Stimulated activated CD4-positive, alpha-beta T cell treated with anti-CD3 and anti-CD28 coated beads, Interleukin-4, amount 100 ng/mL, for 24 hours (primary cell): ENCODE data around the gene PDCD2L.
"Not testable (repeated sequence)": the region's sequence is repeated elsewhere in the genome, so short reads cannot be mapped to it uniquely, and the experiment has no call there.

ENCODE experiments used
- DNase-seq: peaks from one replicate; pipeline ENCODE4 v3.0.0-alpha.2; 2020

Gene PDCD2L, protein sequence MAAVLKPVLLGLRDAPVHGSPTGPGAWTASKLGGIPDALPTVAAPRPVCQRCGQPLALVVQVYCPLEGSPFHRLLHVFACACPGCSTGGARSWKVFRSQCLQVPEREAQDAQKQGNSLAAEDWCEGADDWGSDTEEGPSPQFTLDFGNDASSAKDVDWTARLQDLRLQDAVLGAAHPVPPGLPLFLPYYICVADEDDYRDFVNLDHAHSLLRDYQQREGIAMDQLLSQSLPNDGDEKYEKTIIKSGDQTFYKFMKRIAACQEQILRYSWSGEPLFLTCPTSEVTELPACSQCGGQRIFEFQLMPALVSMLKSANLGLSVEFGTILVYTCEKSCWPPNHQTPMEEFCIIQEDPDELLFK

DNA sequence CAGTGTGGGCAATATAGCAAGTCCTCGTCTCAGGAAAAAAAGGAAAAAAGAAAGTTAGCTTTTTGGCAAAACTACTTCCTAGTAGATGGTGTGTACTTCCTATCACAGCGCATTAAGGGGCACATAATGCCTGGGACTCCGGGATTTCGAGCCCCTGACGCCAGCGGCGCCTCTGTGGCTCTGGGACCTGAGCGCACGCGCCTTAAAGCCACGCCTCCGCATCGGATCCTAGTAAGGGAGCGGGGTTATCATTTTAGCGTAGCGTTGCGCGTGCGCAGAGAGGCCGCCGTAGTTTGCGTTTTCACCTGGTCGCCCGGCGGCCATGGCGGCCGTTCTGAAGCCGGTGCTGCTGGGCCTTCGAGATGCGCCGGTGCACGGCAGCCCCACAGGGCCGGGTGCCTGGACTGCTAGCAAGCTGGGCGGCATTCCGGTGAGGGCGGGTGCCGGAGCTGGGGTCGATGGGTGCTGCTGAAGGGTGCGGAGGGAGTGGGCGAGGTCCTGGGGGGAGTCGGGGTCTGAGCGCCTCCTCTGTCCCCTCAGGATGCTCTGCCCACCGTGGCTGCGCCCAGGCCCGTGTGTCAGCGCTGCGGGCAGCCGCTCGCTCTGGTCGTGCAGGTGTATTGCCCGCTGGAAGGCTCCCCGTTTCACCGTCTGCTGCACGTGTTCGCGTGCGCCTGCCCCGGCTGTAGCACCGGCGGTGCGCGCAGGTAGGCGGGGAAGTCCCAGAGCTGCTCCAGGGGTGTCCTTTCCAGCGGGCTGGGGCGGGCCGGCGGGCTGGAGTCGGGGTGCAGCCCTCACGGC lies at the start of gene PDCD2L:
Gene PDCD2L (plus strand): TSS at position 291 of the 801 bp plus-strand sequence. CDS start 32 bp downstream, at position 323.
- DNase-seq, result peak; percentile 95

DNA sequence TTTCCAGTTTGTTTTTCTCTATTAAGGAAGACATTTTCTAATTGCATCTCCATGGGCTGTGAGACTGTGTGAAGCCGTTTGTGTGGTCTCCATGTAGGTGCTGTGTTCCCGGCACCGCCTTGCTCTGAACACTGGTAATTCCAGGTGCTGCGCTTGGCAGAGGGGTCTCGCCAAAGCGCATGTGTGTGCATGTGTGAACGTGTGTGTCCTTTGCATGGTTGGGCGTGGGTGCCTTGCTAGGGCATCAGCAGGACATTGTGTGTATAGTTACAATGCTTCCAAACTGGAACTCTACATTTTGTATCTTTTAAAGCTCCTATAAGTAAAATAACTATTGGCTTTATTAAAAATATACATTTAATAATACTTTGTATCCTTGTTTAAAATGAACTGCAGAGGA lies 49.0 kb upstream of the PDCD2L start:
- DNase-seq, result no peak

DNA sequence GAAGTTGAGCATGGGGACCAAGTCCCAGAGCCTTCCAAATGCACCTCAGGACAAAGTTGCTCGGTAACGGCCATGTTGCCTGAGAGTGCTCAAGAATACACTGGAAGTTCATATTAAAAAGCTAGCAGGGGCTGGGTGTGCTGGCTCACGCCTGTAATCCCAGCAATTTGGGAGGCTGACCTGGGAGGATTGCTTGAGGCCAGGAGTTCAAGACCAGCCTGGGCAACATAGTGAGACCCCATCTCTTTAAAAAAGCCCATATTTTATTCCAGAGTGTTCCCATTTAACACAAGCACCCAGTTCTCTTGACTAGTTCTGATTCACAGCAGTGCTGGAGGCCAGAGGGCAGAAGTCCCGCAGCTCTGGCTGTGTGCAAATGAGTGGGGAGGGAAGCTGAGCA lies 47.3 kb upstream of the PDCD2L start:
- DNase-seq, result no peak

DNA sequence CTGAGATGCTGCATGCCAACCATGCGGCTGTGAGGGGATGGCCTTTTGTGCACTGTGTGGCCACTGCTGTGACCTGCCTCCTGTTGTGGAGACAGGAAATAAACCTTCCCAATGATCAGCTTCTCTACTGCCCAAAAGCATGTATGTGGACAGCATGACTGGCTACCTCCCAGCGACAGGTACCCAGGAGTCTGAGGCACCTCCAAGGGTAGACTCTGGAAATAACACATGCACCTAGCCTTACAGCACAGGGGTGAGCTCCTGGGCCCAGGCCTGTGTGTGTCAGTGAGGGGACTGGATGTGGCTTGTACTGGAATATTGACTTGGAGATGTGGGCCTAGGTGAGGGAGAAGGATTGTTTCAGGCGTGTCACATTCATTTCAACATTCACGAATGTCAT lies 46.8 kb upstream of the PDCD2L start:
- DNase-seq, result no peak

DNA sequence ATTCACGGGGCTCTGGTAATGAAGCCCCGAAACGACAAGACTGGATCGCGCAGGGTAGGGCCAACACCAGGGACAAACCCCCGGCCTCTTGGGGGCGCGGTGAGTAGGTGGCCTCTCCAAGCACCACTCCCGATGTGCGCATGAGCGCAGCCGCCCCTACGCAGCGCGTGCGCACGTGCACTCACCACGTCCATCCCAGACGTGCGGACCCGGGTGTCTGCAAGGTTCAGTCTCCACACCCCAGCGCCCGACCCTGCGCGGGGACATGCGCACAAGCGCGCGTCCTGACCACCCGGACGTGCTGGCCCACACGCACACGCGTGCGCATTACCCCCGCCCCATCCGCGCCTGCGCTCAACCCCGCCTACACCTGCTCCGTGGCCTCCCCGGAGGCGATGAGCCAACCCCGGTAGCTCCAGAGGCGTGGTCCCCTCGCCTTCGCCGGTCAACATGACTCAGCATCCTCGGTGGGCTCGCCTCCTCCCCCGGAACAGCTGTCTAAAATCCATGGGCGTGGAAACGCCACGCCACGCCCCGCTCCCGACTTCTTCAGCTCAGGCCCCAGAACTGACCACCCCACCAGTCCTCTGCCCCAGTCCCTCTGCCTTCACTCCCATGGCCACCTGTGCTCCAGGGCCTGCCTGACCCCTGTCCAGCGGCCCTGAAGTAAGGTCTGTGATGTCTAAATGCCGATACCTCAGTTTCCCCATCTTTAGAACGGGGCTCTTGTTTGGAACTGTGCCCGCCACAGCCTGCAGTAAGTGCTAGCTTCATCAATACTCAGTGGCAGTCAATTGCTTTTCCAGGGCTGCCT lies 44.9 kb upstream of the PDCD2L start:
- peak; percentile 97 for DNase-seq

DNA sequence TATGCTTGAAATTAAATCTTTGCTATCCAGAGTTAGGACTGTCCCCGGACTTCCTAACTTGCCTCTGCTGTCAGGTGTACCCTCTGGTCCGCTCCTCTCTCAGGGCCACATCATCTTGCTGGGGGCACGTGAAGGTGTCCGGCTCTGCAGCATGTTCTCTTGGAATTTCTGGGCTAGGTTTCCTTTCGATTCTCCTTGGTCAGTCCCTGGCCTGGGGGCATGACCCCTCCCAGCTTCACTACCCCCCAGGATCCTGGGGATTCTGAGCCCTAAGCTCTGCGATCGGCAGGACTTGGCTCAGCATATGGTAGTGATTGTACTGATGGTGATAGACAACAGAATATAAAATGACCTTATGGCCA lies 44.3 kb upstream of the PDCD2L start:
- DNase-seq, result no peak

DNA sequence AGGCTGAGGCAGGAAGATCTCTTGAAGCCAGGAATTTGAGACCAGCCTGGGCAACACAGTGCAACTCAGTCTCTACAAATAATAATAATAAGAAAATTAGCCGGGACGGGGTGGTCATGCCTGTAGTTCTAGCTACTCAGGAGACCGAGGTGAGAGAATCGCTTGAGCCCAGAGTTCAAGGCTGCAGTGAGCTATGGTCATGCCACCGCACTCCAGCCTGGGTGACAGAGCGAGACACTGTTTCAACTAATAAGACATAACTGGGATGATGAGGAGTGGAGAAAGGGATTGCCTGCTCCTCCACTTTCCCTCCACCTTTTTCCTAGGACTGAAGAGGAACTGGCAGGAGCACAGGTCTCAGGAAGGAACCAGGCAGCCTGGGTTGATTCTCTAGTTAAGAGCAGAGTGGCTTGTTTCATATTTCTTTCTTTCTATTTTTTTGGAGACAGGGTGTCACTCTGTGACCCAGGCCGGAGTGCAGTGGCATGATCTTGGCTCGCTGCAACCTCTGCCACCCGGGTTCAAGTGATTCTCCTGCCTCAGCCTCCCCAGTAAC lies 43.8 kb upstream of the PDCD2L start:
- no peak for DNase-seq

DNA sequence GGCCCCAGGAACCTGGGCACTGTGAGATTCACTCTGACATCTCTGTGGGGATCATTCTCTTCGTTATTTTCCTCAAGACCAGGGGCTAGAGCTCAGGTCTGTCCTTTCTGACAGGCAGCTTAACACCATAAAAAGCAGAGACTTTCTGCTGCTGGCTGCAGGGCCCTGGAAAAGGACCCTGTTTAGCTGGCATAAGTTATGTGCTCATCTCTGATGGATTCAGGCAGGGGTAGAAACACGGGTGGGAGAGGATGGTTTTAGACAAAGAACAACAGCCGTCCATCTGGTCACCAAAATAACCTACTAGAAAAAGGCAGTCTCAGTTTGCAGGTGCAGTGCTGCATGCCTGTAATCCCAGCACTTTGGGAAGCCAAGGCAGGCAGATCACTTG lies 41.5 kb upstream of the PDCD2L start:
- DNase-seq, result no peak

DNA sequence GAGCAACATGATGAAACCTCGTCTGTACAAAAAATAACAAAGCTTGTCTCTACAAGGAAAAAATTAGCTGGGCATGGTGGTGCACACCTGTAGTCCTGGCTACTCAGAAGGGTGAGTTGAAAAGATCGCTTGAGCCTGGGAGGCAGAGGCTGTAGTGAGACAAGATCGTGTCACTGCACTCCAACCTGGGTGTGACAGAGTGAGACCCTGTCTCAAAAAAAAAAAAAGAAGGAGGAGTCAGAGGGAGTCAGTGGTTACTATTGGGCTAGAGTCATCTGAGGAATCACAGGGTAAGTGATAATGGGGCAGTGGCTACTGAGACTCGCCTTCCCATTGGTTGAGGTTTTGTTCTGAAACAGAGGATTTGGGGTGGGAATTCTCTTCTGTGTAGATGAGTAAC lies 41.1 kb upstream of the PDCD2L start:
- no peak for DNase-seq

DNA sequence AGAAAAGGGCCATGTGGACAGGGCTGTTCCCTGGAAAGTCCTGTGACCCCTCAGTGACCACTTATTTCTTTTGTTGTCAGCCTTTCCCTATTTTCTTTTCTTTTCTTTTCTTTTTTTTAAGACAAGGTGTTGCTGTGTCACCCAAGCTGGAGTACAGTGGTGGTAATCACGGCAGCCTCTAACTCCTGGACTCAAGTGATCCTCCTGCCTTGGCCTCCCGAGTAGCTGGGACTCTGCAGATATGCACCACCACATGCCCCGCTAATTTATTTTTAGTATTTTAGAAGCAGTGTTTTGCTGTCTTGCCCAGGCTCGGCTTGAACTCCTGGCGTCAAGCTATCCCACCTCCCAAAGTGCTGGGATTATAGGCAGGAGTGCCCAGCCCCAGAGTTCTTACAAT lies 40.3 kb upstream of the PDCD2L start:
- no peak for DNase-seq

DNA sequence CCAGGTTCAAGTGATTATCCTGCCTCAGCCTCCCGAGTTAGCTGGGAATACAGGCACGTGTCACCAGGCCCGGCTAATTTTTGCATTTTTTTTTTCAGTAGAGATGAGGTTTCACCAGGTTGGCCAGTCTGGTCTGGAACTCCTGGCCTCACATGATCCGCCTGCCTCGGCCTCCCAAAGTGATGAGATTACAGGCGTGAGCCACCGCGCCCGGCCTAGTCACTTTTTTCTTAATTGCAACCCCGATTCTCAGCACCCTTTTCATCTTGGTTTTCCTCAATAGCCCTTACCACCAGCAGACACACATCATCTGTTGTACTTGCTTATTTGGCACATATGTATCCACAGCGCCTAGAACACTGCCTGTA lies 39.8 kb upstream of the PDCD2L start:
- DNase-seq, result no peak

DNA sequence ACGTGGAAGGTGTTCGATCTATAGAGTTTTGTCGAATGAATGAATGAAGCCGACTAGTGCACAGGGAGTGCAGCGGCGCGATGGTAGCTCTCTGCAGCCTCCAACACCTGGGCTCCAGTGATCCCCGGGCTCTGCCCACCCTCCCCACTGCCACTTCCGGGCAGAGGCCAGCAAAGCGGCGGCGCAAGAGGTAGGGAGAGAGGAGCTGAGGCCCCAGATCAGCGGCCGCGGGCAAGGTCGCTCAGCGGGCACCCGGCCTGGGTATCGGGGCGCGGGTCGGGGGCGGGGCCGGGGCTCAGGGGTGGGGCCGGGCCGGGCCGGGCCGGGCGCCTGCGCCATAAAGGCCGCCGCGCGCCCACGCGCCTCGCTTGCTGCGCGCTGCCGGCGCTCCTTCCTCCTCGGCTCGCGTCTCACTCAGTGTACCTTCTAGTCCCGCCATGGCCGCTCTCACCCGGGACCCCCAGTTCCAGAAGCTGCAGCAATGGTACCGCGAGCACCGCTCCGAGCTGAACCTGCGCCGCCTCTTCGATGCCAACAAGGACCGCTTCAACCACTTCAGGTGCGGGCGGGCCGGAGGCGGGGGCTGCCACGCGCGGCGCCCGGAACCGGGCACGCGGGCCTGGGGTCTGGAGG lies 39.3 kb upstream of the PDCD2L start, which contains the start of gene GPI:
Gene GPI (plus strand): TSS at position 367 of the 633 bp plus-strand sequence. CDS start 71 bp downstream, at position 438.
- DNase-seq, result peak; percentile 73

DNA sequence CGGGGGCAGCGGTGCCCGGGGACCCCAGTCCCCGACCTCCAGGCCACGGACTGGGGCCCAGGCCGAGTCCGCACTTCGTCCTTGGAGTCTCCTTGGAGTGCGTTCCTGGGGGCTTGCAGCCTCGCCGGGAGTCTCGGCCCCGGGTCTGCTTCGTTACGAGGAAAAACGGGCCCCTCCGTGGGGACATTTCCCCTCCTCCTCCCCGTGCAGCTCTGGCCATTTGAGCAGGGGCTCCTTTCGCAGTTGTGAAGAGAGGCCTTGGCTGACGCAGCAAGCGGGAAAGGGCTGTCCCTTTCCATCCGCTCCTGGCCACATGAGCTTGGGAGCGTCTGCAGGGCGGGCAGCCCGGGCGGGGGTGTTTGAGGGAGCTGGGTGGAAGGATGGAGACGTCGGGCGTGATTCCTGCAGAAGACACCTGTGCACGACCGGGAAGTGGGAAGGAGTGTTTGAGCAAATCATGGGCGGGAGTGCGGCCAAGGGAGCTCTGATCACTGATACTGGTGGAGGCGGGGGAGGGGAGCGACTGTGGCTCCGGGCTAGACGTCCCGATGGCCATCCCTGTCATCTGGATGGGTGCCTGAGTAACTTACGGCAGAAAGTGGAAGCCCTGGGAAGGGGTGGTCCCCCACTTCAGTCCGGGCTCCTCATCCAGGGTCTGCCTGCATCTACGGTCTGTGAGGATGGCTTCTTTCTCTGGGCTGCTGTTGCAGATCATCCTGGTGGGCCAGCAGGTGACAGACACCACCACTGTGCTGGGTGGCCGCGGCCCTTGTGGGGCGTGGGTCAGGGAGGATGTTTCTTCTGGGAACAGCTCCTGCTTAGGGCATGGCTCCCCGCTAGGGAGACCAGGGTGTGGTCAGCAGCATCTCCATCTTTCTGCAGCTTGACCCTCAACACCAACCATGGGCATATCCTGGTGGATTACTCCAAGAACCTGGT lies 38.5 kb upstream of the PDCD2L start:
- peak; percentile 11 for DNase-seq

DNA sequence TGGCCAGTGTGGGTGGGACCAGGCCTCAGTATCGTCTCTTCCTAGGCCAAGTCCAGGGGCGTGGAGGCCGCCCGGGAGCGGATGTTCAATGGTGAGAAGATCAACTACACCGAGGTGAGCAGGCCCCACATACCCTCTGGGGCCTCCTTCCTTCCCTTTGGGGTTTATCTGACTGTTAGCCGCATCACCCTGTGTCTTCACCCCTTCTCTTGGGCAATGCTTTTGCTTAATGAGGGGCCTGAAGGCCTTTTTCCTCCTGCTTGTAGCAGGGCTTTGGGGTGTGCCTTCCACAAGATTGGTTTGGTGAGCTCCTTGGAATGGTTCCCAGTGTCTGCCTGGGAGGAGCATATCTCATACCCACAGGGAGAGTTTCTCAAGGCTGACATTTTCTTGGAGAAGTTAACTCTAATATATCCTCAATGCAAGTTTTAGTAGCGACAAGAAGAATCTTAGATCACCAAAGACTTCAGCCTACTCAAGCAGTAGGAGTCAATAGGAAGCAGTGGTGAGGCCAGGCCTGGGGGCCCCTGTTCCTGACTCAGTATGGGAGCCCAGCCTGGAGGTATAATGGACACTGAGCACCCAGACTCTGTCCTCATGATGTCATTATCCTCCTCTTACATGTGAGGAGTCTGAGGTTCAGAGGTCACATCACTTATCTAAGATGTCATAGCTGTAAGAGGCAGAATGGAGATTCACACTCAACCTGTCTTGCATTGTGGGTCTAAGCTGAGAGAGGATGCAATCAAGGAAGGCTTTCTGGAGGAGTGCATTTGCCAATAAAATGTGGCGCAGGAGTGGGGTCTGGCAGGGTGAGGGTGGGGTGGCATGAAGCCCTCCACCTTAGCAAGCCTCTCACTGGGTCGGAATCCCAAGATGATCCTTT lies 37.2 kb upstream of the PDCD2L start:
- DNase-seq, result no peak

DNA sequence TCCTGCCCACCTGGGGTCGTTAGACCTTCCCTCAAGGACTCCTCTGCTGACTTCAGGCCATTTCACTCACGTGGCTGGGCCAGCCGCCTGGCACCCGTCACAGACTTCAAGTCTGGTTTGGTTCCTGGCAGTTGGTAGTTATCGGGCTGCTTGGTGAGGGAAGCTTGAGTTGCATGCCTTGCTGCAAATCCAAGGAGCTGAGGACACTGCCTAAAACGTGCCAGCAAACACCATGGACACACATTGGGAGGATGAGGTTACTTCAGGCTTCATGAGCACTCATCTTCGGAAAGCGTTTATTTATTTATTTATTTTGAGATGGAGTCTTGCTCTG lies 36.6 kb upstream of the PDCD2L start:
- no peak for DNase-seq

DNA sequence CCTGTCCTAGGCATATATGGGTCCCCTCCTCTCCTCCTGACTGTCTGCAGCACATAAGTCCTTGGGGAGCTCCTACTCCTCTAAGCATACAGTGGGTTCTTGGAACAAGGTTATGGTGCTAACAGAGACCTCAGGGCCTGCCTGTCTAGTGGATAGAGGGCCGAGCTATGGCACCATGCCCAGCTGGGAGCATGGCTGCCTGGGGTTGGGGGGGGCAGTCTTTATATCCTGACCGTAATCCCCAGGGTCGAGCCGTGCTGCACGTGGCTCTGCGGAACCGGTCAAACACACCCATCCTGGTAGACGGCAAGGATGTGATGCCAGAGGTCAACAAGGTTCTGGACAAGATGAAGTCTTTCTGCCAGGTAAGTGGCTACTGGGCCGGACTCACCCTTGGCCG lies 35.9 kb upstream of the PDCD2L start:
- DNase-seq, result no peak

DNA sequence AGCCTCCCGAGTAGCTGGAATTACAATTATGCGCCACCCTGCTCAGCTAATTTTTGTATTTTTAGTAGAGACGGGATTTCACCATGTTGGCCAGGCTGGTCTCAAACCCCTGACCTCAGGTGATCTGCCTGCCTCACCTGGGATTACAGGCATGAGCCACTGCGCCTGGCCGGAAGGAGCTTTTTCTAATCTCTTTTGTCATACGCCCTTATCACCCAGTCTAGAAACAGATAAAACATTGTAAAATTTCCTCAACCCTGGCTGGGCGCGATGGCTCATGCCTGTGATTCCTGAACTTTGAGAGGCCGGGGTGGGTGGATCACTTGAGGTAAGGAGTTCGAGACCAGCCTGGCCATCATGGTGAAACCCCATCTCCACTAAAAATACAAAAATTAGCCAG lies 35.0 kb upstream of the PDCD2L start:
- not testable (repeated sequence) for DNase-seq

DNA sequence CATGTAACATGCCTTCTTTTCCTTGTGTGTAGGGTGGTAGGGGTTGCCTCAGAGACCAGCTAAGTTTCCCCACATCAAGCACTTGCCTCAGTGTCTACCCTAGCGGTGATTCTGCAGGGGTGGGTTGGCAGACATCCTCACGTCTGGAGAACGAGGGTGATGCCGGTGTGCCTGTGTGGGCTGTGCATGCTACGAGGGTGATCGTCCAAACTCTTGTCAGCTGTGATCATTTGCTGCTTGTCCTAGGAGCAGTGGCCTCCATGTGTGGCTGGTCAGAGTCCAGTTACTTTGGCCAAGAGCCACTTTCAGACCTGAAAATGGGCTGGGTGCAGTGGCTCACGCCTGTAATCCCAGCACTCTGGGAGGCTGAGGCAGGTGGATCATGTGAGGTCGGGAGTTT lies 34.1 kb upstream of the PDCD2L start:
- no peak for DNase-seq

DNA sequence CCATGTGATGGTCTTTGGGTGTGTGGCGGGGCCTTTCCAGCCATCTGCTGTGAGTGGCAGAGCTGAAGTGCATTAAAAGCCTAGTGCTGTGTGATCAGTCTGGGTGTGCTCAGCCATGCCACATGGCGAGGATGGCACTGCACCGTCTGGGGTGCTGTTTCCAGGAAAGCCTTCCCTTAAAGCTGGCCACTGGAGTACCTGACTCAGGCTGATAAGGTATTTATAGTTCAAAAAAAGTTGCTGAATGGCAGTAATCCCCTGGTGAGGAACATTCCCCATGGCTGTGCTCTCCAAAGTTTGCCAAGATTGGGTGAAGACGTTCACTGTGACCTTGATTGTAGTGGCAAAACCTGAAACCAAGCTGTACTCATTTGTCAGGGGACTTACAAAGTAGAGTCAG lies 33.2 kb upstream of the PDCD2L start:
- no peak for DNase-seq

DNA sequence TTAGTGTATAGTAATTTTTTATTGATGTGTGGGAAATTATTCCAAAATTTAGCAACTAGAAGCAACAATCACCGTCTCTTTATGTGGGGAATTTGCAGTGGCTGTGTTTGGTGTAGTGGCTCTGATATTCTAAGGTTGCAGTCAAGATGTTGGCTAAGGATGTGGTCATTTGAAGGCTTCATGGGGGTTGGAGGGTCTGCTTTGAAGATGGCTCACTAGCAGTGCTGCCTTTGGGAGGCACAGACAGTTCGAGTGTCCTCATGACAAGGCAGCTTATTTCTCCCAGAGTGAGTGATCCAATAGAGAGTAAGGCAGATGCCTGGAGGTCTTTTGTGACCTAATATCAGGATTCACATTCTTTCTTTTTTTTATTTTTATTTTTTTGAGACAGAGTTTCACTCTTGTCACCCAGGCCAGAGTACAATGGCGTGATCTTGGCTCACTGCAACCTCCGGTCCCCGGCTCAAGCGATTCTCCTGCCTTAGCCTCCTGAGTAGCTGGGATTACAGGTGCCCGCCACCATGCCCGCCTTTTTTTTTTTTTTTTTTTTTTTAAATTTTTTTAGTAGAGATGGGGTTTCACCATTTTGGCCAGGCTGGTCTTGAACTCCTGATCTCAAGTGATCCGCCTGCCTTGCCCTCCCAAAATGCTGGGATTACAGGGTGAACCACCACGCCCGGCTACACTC lies 30.5 kb upstream of the PDCD2L start:
- DNase-seq, result no peak
